Neural crest cell (in vitro differentiated cells): ENCODE data around the gene VKORC1. TPM values are rescaled to one million over a fixed set of nuclear protein-coding genes. Genes with fewer than 3 reads are reported as not detected.

ENCODE experiments used
- DNase-seq: peaks from one replicate; pipeline ENCODE4 v3.0.0; 2021; ENCODE audit warnings: low read depth, mixed read lengths, low spot score
- H3K27ac Mint-ChIP-seq: one replicate; pipeline ENCODE4 v1.8.0; 2021; ENCODE audit warnings: mild to moderate bottlenecking, mixed read lengths; ENCODE audit not compliant: unreplicated experiment
- H3K27me3 Mint-ChIP-seq: 2 replicates; pipeline ENCODE4 v1.8.0; 2021; ENCODE audit warnings: low read depth, mild to moderate bottlenecking, mixed read lengths
- H3K36me3 Mint-ChIP-seq: 2 replicates; pipeline ENCODE4 v1.8.0; 2021; ENCODE audit warnings: low read depth, mild to moderate bottlenecking, mixed read lengths
- H3K4me1 Mint-ChIP-seq: 2 replicates; pipeline ENCODE4 v1.8.0; 2021; ENCODE audit warnings: mixed read lengths
- H3K4me3 Mint-ChIP-seq: one replicate; pipeline ENCODE4 v1.8.0; 2021; ENCODE audit warnings: mild to moderate bottlenecking, mixed read lengths
- H3K9me3 Mint-ChIP-seq: 2 replicates; pipeline ENCODE4 v1.8.0; 2021; ENCODE audit warnings: mixed read lengths
- total RNA-seq: library from RNA; stranded (reverse); gene quantifications from 2 replicates; pipeline ENCODE4 v1.2.1, GENCODE V29; 2021
- TF ChIP-seq, protein P1 (sequence below): fragments of 200-600 bp; sonication (generic); conservative IDR thresholded peaks from 2 replicates; pipeline ENCODE4 v1.5.0; 2021; ENCODE audit warnings: antibody characterized with exemption, mild to moderate bottlenecking

The VKORC1 gene
- total RNA-seq, 1 donor from 2014 or later = 62.4 TPM

DNA sequence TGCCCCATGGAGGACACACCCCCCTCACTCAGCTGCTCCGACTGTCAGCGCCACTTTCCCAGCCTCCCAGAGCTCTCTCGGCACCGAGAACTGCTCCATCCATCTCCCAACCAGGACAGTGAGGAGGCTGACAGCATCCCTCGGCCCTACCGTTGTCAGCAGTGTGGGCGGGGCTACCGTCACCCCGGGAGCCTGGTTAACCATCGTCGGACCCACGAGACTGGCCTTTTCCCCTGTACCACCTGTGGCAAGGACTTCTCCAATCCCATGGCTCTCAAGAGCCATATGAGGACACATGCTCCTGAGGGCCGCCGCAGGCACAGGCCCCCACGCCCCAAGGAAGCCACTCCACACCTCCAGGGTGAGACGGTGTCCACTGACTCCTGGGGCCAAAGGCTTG lies 18.3 kb downstream of the VKORC1 start:
- TF ChIP-seq, protein P1, sequence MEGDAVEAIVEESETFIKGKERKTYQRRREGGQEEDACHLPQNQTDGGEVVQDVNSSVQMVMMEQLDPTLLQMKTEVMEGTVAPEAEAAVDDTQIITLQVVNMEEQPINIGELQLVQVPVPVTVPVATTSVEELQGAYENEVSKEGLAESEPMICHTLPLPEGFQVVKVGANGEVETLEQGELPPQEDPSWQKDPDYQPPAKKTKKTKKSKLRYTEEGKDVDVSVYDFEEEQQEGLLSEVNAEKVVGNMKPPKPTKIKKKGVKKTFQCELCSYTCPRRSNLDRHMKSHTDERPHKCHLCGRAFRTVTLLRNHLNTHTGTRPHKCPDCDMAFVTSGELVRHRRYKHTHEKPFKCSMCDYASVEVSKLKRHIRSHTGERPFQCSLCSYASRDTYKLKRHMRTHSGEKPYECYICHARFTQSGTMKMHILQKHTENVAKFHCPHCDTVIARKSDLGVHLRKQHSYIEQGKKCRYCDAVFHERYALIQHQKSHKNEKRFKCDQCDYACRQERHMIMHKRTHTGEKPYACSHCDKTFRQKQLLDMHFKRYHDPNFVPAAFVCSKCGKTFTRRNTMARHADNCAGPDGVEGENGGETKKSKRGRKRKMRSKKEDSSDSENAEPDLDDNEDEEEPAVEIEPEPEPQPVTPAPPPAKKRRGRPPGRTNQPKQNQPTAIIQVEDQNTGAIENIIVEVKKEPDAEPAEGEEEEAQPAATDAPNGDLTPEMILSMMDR = no peak
- Mint-ChIP-seq H3K4me1 (peaks cover 23% of the 10 kb centered on the region), H3K27ac (no peak overlapping the region), H3K27me3 (no peaks in the 10 kb centered on the region), H3K9me3 (no peaks in the 10 kb centered on the region), H3K4me3 (peak overlapping the region; percentile 65), H3K36me3 (peaks cover 11% of the 10 kb centered on the region)
- DNase-seq = no peak

DNA sequence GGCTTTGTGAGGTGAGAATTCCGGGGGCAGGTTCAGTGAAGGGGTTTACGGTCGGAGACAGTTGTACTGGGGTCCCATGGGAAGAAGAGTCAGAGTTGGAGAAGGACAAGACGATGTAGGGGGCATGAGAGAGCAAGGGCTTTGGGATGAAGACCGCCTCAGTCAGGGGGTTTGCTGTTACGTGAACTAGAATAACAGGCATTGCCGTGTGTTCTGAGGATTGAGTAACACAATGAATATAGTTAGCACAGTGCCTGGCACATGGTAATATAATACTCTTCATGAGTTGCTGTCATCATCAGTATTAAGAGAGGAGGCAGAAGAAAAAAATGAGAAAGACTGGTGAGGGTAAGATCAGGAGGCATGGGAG lies 19.8 kb downstream of the VKORC1 start:
- TF ChIP-seq, protein P1 = no peak
- Mint-ChIP-seq H3K27ac (peak overlapping the region; percentile 98), H3K9me3 (no peaks in the 10 kb centered on the region), H3K4me1 (peaks cover 23% of the 10 kb centered on the region), H3K36me3 (peaks cover 8% of the 10 kb centered on the region), H3K27me3 (no peaks in the 10 kb centered on the region), H3K4me3 (peak overlapping the region; percentile 94)
- DNase-seq = no peak

DNA sequence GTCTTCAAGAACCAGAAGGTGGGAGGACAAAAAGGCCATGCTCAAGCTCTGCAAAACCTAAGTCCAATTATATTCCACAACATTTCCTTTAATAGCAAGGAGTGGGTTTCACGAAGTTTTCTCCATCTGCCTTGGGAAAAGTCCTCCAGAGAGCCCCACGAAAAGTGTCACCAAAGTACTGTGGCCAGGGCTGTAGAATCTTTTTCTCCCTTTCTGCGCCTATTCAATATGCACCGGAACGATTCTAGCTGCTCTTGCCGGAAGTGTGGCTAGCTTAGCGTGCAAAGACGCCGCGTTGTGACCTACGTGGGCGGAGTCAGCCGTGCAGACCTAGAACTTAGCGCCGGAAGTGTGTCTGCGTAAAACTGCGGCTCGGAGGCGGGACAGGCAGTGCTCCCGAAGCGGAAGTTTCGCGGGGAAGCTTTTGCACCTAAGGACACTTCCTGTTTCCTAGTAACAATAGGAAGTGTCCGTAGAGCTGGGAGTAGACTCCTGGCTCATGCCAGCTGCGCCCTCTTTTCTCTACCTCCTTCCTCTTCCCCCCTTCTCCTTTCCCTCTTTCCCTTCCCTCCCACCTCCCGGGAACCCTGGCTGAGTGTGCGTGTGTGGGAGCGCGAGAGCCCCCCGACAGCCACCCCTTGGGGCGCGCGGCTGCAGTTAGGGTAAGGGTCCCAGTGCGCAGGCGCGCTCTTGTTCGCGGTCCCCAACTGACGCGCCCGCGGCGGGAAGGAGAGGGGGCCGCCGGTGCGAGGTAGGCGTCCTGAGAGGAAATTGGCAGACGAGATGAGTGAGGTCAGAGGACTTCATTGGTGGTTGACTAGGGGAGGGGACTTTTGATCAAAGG lies 20.4 kb downstream of the VKORC1 start, which contains the start of the genes ZNF646 and ZNF668:
Gene ZNF646, plus strand, starts transcription at position 453 of the 844 bp plus-strand sequence. CDS start 1,903 bp downstream, outside the sequence.
Gene ZNF668, minus strand, starts transcription at position 271 of the 844 bp plus-strand sequence. CDS start 9,781 bp downstream, outside the sequence.
- TF ChIP-seq, protein P1 = no peak
- H3K27ac Mint-ChIP-seq = peak within 1 kb of the TSS; percentile 100
- peak within 1 kb of the TSS; percentile 100 for H3K4me3 Mint-ChIP-seq
- H3K4me1 Mint-ChIP-seq = peaks cover 23% of the 10 kb centered on the region
- no peaks in the 10 kb centered on the region for H3K9me3 Mint-ChIP-seq
- peak; percentile 92 for DNase-seq
- peaks cover 5% of the 10 kb centered on the region for H3K36me3 Mint-ChIP-seq
- H3K27me3 Mint-ChIP-seq = no peaks in the 10 kb centered on the region

DNA sequence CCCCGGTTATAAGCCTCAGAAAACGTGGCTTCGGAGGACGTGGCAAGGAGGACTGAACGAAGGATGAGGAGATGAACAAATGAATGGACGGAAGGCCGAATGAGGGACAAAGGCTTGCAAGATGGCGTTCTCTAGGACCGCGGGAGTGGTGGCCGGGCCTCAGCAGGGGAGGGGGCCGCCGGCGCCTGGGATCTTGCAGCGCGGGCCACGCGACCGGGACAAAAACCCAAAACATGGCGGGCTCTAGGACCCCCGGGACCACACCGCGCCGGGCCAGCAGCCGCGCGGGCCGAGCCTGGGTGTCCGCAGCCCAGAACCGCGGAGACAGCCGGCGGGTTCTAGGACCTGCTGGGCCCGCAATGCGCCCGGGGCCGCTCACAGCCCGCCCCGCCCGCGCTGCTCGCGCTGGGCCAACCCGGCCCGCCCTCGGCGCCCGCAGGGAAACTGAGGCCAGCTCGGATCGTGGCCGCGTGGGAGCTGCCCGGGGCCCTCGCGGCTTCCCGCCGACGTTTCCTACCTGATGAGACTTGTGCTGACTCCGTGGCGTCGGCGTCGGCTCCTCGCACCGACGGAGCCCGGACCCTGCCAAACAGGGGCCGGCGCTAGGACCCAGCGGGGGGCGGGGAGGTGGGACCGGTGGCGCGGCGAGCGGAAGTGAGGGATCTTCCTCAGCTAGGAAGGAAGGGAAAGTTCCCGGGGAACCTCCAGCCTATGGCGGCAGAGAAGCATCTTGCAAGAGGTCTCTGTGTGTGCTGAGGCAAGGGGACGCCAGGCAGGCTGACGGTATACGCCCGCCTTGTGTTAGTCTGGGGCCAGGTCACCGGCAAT lies 21.2 kb downstream of the VKORC1 start:
- peak overlapping the region; percentile 100 for H3K4me3 Mint-ChIP-seq
- TF ChIP-seq, protein P1 = no peak
- no peaks in the 10 kb centered on the region for H3K27me3 Mint-ChIP-seq
- peaks cover 5% of the 10 kb centered on the region for H3K36me3 Mint-ChIP-seq
- H3K4me1 Mint-ChIP-seq = peaks cover 23% of the 10 kb centered on the region
- peak; percentile 81 for DNase-seq
- peak overlapping the region; percentile 100 for H3K27ac Mint-ChIP-seq
- no peaks in the 10 kb centered on the region for H3K9me3 Mint-ChIP-seq

DNA sequence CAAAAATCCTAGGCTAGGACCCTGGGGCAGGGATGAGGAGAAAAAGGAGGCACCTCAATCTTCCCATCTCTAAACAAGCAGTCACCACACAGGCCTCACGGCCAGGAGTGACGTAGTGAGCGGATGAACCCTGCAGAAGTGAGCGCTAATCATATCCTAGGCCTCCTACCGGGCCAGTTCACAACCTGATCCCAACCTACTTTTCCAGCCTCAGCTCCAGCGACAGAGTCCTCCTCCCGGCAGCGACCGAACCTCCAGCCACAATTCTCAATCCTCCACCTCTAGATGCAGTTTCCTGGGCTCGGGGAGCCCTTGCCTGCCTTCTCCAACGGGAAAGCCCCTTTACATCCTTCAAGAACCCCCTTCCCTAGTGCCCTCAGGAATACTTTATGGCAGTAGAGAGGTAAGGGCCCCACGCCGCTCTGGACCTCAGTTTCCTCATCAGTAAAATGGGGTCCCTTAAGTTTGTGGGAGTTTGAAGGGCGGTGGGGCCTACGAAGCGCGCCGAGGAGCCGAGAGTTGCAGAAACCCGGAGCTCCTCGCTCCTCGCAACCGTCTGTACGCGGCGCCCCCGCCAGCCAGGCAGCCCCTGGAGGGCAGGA lies 22.0 kb downstream of the VKORC1 start:
- no peaks in the 10 kb centered on the region for H3K9me3 Mint-ChIP-seq
- no peaks in the 10 kb centered on the region for H3K36me3 Mint-ChIP-seq
- no peaks in the 10 kb centered on the region for H3K27me3 Mint-ChIP-seq
- TF ChIP-seq, protein P1 = no peak
- H3K27ac Mint-ChIP-seq = peak overlapping the region; percentile 100
- DNase-seq = no peak
- H3K4me1 Mint-ChIP-seq = peaks cover 23% of the 10 kb centered on the region
- H3K4me3 Mint-ChIP-seq = peak overlapping the region; percentile 100
